ENCODE measurements around the gene BRD1.

DNA sequence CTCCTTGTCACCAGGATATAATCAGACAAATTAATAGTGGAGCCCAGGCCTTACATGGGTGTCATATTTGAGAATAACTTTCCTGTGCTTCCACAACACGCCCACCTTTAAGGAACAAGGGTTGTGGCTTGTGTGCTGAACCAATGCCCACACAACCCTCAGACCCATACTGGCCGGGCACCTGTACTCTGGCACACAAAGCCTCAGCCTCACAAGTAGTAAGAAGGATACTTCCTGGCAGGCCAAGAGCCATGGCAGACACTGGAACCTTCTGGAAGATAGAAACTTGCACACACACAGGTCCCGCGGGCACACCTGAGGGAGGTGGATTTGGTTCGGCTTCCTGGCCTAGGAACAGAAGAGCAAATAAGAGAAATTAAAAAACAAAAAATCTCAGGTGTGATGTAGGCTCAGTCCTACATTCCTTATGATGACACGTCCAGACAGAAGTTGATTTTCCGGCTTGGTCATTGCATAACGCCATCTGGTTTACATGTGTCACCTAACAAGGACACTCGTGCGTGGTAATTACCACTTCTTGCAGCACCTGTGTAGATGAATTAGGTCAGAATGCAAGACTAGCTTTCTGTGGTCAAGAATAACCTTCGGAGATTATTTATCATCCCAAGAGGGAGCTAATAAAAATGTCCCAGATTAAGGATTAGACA, 5.8 kb upstream of the BRD1 start:
- TF ChIP-seq, protein P1, sequence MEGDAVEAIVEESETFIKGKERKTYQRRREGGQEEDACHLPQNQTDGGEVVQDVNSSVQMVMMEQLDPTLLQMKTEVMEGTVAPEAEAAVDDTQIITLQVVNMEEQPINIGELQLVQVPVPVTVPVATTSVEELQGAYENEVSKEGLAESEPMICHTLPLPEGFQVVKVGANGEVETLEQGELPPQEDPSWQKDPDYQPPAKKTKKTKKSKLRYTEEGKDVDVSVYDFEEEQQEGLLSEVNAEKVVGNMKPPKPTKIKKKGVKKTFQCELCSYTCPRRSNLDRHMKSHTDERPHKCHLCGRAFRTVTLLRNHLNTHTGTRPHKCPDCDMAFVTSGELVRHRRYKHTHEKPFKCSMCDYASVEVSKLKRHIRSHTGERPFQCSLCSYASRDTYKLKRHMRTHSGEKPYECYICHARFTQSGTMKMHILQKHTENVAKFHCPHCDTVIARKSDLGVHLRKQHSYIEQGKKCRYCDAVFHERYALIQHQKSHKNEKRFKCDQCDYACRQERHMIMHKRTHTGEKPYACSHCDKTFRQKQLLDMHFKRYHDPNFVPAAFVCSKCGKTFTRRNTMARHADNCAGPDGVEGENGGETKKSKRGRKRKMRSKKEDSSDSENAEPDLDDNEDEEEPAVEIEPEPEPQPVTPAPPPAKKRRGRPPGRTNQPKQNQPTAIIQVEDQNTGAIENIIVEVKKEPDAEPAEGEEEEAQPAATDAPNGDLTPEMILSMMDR (IDR thresholded peaks at IDR 0.05 in 2 of 3, conservative IDR thresholded peaks at IDR 0.05 in 1 of 3; ENCODE audit: borderline replicate concordance in 1 of 3, insufficient read depth in 1 of 3, low read depth in 2 of 3, low read length in 2 of 3), result no peak
- TF ChIP-seq POLR2A (IDR thresholded peaks at IDR 0.05; ENCODE audit: borderline replicate concordance, extremely low read depth, insufficient read depth, insufficient read length) (no peak), YY1 (IDR thresholded peaks at IDR 0.05; ENCODE audit: extremely low read depth, insufficient replicate concordance, low read depth, low read length) (no peak), JUND (IDR thresholded peaks at IDR 0.05) (no peak; the same call in 1 of the 2 replicates), EZH2 (IDR thresholded peaks at IDR 0.05) (no peak)
- TF ChIP-seq, protein P2, sequence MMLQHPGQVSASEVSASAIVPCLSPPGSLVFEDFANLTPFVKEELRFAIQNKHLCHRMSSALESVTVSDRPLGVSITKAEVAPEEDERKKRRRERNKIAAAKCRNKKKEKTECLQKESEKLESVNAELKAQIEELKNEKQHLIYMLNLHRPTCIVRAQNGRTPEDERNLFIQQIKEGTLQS (IDR thresholded peaks at IDR 0.05), result no peak
- TF ChIP-seq, protein P3, sequence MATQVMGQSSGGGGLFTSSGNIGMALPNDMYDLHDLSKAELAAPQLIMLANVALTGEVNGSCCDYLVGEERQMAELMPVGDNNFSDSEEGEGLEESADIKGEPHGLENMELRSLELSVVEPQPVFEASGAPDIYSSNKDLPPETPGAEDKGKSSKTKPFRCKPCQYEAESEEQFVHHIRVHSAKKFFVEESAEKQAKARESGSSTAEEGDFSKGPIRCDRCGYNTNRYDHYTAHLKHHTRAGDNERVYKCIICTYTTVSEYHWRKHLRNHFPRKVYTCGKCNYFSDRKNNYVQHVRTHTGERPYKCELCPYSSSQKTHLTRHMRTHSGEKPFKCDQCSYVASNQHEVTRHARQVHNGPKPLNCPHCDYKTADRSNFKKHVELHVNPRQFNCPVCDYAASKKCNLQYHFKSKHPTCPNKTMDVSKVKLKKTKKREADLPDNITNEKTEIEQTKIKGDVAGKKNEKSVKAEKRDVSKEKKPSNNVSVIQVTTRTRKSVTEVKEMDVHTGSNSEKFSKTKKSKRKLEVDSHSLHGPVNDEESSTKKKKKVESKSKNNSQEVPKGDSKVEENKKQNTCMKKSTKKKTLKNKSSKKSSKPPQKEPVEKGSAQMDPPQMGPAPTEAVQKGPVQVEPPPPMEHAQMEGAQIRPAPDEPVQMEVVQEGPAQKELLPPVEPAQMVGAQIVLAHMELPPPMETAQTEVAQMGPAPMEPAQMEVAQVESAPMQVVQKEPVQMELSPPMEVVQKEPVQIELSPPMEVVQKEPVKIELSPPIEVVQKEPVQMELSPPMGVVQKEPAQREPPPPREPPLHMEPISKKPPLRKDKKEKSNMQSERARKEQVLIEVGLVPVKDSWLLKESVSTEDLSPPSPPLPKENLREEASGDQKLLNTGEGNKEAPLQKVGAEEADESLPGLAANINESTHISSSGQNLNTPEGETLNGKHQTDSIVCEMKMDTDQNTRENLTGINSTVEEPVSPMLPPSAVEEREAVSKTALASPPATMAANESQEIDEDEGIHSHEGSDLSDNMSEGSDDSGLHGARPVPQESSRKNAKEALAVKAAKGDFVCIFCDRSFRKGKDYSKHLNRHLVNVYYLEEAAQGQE (IDR thresholded peaks at IDR 0.05; ENCODE audit: low read depth), result no peak
